ENCODE measurements around the gene LRWD1.
"Not testable (repeated sequence)": the region's sequence is repeated elsewhere in the genome, so short reads cannot be mapped to it uniquely, and the experiment has no call there.

The LRWD1 gene

DNA sequence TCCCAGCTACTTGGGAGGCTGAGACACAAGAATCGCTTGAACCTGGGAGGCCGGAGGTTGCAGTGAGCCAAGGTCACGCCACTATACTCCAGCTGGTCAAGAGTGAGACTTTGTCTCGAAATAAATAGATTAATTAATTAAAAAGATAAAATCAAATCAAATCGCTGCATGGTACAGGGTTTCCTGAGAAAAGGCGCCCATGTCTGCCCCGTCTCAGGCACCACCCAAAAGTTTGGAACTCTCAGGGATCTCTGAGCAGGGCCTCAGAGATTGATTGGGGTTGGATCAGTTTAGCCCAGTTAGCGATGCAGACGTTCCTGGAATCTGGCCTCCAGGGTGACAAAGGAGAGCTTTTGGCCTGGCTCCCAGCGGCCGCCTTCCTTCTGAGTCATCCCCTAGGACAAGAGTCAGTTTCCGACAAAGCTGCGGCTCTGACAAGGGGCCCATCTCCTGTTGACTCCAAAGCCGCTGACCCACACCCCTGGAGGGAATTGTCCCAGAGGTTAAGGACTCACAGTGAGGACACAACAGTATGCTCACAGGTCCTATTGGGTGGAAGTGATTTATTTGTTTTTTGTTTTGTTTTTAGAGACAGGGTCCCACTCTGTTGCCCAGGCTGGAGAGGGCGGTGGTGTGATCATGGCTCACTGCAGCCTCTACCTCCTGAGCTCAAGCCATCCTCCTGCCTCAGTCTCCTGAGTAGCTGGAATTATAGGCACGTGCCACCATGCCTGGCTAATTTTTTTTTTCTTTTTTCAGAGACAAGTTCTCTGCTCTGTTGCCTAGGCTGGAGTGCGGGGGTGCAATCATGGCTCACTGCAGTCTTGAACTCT is 24.6 kb upstream of the LRWD1 start:
- DNase-seq: peak in 1 of 56 donors; percentile 32

DNA sequence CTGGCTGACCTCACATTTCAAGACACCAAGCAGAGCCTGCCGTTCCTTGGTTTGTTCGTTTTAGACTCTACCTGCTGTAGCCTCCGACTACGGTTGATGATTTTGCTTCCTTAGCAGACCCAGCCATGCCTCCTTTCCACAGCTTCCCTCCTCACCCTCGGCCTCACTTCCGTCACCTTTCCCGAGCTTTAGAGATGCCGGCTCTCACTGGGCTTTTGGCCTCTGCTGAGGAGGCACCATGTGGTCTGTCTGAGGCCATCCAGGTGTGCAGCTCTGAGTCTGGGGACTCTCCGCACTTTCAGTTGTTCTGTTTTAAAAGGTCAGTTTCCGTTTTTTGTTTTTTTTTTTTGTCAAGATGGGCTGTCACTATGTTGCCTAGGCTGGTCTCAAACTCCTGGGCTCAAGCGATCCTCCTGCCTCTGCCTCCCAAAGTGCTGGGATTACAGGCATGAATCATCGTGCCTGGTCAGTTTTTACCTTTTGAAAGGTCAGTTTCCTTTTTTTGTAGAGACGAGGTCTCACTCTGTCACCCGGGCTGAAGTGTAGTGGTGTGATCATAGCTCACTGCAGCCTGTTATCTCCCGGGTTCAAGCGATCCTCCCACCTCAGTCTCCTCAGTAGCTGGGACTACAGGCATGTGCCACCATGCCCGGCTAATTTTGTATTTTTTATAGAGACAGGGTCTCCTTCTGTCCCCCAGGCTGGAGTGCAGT is 19.7 kb upstream of the LRWD1 start:
- no peak for DNase-seq

DNA sequence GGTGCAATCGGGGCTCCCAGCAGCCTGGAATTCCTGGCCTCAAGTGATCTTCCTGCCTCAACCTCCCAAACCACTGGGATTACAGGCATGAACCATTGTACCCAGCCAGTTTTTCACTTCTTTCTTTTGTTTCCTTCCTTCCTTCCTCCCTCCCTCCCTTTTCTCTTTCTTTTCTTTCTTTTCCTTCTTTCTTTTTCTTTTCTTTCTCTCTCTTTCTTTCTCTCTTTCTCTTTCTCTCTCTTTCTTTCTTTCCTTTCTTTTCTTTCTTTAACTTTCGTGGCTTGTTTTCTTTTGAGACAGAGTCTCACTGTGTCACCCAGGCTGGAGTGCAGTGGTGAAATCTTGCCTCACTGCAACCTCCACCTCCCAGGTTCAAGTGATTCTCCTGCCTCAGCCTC is 19.1 kb upstream of the LRWD1 start:
- no peak for DNase-seq

DNA sequence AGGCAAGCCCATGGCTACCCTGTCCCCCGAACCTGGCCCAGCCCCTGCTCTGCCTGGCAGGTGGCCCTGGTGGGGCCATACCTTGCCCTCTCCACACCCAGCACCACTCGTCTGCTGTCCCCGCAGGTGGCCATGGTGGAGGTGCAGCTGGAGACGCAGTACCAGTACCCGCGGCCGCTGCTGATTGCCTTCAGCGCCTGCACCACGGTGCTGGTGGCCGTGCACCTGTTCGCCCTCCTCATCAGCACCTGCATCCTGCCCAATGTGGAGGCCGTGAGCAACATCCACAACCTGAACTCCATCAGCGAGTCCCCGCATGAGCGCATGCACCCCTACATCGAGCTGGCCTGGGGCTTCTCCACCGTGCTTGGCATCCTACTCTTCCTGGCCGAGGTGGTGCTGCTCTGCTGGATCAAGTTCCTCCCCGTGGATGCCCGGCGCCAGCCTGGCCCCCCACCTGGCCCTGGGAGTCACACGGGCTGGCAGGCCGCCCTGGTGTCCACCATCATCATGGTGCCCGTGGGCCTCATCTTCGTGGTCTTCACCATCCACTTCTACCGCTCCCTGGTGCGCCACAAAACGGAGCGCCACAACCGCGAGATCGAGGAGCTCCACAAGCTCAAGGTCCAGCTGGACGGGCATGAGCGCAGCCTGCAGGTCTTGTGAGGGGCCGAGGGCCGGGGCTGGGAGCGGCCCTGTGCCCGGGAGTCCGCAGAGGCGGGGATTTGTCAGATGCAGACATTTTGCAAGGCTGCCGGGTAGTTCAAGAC is 18.2 kb upstream of the LRWD1 start:
- DNase-seq: no peak

DNA sequence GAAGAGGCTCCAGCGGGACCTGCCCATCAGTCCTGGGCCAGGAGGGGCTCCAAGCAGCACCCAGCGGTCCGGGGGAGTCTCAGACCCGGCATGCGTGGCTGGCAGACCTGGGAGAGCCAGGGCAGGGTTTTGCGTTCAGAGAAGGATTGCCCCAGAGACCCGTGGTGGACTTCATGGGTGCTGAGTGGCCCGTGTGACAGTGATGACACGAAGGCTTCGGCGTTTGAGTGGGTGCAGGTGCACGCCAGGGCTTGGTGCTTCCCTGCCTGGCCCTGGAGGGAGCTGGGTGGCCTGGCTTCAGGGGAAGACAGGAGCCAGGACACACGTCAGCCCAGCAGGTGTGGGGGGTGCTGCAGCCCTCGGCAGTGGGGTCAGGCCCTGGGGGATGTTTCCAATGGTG is 17.5 kb upstream of the LRWD1 start:
- DNase-seq: no peak

DNA sequence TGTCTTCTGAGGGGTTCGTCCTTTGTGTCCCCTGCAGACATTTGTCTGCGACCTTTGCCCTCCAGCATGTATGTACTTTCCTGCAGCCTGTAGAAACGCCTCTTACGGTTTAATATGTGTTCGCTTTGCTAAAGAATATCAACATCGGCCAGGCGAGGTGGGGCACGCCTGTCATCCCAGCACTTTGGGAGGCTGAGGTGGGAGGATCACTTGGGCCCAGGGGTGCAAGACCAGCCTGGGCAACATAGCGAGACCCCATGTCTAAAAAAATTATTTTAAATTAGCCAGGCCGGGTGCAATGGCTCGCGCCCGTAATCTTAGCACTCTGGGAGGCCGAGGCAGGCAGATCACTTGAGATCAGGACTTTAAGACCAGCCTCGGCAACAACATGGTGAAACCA is 15.6 kb upstream of the LRWD1 start:
- DNase-seq: no peak

DNA sequence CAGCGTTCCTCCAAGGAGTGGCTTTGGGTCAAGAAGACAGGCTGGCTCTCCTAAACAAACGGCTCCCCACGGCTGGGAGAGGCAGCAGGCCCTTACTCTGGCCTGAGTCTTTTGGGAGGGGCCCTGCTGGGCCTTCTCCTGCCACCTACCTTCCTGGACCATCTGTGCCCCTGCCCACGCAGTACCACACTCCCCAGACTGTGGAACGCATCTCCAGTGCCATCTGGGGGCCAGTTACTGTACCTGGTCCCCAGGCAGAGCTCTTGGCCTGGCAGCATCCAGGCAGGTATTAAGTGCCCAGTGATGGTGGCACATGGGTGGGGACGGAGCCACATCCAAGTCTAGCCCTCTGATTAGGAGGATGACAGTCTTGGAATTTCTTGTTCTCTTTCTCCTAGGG is 14.5 kb upstream of the LRWD1 start:
- DNase-seq: no peak

DNA sequence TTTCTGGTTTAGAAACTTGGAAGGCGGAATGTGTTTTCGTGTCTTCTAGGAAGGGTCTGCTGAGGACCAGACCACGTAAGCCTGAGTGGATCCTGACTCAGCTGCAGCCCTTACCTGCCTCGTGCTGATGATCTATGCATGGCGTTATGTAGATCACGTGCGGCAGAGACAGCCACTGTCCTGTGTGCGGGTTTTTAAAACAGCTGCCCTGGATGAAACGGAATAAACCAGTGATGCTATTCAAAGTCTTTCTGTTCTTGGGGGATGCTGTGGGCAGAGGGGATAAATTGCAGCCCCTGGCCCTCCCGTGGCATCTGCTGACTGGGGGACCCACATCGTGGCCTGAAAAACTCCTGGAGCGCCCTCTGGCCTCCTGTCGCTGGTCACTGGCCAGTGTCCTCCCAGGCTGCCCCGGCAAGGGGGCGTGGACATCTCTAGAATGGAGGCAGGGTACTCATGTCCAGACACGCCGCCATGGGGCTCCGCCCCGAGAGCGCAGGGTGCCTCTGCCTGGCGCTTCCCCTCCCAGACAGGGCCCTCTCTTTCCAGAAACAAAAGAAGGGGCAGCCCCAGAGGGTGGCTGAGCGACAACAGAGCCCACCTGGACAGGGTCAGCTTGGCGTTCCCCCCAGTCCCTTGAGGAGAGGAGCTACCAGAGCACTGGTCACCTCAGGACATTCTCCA is 13.3 kb upstream of the LRWD1 start:
- no peak for DNase-seq

DNA sequence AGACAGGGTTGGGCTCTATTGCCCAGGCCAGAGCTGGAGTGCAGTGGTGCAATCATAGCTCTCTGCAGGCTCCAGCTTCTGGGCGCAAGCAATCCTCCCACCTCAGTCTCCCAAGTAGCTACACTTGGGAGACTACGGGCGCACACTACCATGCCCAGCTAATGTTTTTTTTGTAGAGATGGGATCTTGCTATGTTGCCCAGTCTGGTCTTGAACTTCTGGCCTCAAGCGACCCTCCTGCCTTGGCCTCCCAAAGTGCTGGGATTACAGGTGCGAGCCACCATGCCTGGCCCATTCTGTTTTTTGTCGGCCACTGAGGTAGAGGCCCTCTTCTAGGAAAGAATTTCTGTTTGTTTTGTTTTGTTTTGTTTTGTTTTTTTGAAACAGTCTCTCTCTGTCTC is 12.3 kb upstream of the LRWD1 start:
- DNase-seq: no peak

DNA sequence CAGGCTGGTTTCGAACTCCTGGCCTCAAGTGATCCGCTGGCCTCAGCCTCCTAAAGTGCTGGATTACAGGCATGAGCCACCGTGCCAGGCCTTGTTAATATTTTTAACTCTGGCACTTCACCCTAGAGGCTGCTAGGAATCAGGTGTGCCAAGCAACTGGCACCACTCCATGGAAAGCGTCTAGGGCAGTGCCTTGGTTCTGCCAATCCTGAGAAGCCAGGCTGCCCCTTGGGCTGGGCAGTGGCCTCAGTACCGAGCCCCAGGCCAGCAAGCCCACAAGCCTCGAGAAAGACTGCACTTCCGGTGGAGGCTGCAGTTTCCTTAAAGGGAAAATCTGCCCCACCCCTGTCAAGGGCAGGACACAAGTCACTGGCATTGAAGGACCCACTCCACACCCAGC is 11.5 kb upstream of the LRWD1 start:
- DNase-seq: no peak

DNA sequence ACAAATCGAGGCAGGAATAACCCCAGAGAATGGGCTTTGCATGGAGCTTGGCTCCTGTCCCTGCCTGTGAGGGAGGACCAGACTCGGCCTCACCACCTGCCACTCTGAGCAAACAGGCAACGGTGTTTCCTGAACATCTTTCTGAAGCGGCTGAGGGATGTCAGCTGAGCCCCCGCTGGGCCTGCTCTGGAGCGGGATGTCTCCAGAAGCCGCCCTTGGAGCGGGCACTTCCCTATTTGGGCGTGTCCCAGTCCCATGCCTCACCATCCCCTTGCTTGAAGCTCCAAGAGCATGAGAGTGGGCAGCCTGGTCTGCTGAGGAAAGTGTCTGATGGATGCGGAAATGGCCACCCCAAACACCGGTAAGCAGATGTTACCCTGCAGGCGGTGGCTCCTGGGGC is 10.3 kb upstream of the LRWD1 start:
- DNase-seq: no peak

DNA sequence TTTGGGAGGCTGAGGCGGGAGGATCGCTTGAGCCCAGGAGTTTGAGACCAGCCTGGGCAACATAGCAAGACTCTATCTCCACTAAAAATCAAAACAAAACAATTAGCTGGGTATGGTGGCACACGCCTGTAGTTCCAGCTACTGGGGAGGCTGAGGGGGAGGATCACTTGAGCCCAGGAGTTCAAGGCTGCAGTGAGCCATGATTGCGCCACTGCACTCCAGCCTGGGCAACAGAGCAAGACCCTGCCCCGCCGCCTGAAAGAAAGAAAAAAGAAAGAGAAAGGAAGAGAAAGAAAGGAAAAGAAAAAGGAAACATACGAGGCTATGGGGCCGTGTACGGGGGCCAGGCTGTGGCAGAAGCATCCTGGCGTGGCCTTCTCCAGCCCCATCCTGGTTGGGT is 9.9 kb upstream of the LRWD1 start:
- DNase-seq: not testable (repeated sequence)

DNA sequence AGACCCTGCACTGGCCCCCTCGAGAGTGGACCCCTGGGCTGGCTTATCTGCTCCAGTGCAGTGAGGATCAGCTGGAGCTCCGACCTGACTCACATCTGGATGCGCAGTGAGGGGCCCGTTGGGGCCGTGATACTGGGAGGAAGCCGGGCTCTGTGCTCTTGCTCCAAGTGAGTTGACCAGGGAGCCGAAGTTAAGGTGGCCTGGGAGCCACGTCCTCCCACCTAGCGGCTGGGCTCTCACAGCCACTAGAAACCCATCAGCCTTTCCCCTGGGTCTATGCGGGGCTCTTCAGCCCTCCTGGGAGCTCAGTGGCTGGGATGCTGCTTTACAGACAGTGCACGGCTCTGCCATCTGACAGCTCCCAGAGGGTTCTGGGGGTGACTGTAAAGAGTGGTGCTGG is 9.2 kb upstream of the LRWD1 start:
- DNase-seq: no peak

DNA sequence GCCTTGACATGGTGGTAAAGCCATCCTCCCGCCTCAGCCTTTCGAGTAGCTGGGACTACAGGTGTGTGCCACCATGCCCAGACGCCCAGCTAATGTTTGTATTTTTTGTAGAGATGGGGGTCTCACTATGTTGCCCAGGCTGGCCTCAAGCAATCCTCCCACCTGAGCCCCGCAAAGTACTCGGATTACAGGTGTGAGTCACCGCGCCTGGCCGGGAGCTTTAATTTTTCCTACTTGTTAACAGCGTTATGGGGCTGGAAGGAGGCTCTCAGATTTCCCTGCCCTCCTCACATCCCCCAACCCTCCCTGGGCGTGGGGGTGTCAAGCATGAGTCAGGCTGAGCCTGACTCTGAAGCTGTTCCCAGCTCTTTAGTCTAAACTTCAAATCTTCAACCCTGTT is 8.5 kb upstream of the LRWD1 start:
- peak in 28 of 56 donors; percentile 9 to 76 (median 34) for DNase-seq

DNA sequence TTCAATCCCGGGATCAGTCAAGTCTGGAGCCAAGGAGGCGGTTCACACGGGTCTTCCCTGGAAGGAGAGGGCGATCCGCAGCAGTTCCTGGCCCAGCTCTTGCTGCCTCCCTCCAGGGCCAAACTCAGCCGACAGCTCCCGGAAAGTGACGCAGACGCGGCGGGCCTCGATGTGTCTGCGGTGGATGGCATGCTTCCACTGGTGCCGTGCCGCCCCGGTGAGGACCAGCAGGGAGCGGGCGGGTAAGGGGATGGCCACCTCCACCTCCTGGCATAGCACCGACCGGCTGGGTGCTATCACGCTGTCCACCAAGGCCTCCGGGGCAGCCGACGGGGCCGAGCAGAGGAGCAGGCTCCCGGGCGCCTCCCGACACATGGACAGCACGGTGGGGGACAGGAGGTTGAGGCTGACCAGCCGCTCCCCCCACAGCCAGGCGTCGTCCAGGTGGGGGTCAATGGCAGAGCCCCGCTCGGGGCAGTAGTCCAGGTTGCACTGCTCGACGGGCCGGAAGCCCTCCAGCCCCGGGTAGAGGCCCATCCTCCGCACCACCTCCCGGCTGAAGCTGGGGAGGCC is 7.3 kb upstream of the LRWD1 start:
- no peak for DNase-seq

DNA sequence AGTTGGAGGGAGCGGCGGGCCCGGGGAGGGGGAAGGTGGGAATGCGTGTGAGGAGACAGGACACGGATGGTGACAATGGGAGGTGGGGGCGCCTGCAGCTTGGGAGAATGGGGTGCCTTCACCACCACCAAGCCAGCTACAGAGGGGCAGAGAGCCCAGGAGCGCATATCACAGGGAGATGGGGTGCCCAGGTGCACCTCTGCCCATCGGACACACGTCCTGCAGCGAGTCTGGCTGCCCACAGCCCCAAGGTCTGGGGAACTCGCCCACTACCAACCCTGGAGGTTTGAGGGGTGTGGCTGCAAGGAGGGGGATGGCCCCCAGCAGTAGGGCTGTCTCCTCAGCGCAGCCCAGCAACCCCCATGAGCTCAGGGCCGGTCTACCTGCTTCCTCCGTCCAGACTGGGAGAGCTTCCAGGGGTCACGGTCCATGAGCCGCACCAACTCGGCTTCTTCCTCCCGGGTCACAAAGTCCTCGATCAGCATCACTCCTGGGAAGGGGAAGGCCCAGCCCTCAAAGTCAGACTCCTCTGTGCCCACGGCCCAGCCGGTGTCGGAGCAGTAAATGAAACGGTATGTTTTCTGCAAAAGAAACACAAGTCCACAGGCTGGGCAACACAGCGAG is 5.5 kb upstream of the LRWD1 start:
- DNase-seq: no peak

DNA sequence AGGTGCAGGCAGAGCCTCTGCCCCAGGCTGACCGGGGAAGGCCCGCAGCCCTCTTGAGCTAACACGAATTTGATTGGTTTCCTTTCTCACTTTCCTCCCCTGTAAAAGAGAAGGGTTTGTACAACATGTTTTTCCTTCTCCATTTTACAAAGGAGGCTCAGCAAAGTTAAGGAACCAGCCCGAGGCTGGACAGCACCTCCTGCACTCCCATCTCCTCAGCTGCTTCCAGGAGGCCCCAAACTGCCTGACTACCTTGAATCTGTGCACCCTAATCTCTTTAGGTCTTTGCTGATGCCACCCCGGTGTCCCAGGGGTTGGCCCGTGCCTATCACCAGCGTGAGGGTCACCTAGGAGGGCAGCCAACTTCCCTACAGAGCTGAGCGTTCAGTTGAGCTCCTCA is 4.3 kb upstream of the LRWD1 start:
- no peak for DNase-seq

DNA sequence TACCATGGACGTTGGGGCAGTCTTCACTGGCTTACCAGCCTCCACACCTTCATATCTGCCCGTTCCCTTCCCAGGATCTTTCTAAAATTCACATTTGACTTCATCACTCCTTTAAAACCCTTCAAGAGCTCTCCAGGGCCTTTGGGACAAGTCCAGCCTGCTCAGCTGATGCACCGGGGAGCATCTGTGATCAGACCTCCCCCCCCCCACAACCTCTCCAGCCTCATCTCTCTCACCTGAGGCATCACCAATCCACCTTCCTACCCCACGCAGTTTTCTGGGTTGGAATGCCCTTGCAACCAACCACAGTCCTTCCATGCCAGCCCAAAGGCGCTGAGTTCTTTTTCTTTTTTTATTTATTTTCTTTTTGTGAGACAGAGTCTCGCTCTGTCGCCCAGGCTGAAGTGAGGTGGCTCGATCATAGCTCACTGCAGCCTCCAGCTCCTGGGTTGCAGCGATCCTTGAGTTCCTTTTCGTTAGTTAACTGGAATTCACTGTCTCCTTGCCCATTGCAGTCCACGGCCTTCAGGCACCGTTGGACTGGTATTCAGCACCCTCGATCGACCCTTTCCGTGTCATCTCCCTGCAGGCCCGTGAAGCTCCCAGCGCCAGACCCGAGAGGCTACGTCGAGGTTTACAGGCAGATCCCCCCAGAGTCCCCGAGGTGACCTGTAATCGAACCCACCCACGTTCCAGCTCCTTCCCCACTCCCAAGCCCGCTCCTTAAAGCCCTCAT is 775 bp upstream of the LRWD1 start:
- peak in 5 of 56 donors; percentile 10 to 45 (median 38) for DNase-seq

DNA sequence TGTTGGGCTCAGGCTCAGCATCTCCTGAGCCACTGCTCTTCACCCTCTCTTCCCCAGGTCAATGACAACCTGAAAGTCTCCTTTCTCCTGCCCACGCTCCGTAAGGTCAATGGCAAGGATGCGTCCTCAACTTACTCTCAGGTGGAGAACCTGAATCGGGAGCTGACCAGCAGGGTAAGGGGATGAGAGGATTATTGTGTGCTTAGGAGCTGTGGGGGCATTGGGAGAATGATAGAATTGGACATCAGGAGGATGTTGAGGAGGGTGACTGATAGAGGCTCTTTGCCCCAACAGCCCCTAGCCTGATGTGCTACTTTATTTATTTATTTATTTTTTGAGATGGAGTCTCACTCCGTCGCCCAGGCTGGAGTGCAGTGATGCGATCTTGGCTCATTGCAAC is 1.3 kb downstream of the LRWD1 start:
- DNase-seq: no peak
